Right ventricle myocardium superior (tissue), 1 donor: ENCODE measurements around the gene KRTAP5-6. TPM values are rescaled to one million over a fixed set of nuclear protein-coding genes. Genes with fewer than 3 reads are reported as not detected.
A peak's percentile ranks its signal among the peaks of the same experiment; 100 is the strongest.

Experiments
- ATAC-seq: fragments of 200-7000 bp; cut with Tn5 transposase; one replicate; pipeline ENCODE4 v1.9.1; 2020; ENCODE audit warnings: mild to moderate bottlenecking; ENCODE audit not compliant: poor library complexity
- DNase-seq: peaks from one replicate; pipeline ENCODE4 v3.0.0-alpha.2; 2020
- intact Hi-C: fragments of 100-400 bp; cut with DNase I; formaldehyde crosslinking; loops from one replicate; pipeline ENCODE4 v1.11.2; 2022
- long read RNA-seq: library from polyadenylated mRNA; unstranded; transcript quantifications from one replicate; pipeline ENCODE4 v2.0.0, GENCODE V29; 2021
- total RNA-seq: library from RNA; stranded (reverse); fragmentation: NEBNext Ultra II Directional; extraction: Animal tissue kit (Norgen Biotek cat#: 25700); gene quantifications from one replicate; pipeline ENCODE4 v1.2.1, GENCODE V29; 2021
- donor health status: DM: no; HTN: yes; CAD: no; lungs with severe emphysema.

KRTAP5-6 gene
- not detected for total RNA-seq
- long read RNA-seq, result 0 reads

DNA sequence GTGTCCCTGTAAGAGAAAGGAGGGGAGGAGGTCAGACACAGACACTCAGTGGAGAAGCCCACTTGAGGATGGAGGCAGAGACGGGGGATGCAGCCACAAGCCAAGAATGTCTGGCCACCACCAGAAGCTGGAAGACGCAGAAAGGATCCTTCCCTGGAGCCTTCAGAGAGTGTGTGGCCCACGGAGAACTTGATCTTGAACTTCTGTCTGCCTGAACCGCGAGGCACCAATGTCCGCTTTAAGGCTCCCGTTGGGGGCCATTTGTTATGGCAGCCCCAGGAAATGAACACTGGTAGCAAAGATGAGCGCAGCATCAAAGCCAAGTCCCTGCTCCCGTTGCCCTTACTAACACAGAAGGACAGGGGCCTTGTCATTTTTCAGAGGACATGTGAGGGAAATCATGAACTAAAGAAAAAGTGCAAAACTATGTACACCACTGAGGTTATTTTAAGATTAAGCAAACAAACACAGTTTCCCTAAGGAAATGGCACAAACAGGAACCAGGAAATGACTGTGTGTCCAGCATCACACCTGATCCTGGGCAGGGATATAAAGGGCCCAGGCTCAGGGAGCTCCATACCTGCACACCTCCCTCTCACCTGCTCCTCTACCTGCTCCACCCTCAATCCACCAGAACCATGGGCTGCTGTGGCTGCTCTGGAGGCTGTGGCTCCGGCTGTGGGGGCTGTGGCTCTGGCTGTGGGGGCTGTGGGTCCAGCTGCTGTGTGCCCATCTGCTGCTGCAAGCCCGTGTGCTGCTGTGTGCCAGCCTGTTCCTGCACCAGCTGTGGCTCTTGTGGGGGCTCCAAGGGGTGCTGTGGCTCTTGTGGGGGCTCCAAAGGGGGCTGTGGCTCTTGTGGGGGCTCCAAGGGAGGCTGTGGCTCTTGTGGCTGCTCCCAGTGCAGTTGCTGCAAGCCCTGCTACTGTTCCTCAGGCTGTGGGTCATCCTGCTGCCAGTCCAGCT, at the start of gene KRTAP5-6:
TSS of gene KRTAP5-6 (plus strand) at position 588 of the 963 bp plus-strand sequence. CDS start at position 639, 51 bp downstream.
- ATAC-seq (no peak), DNase-seq (no peak)
- intact Hi-C loops, result no loop called here

DNA sequence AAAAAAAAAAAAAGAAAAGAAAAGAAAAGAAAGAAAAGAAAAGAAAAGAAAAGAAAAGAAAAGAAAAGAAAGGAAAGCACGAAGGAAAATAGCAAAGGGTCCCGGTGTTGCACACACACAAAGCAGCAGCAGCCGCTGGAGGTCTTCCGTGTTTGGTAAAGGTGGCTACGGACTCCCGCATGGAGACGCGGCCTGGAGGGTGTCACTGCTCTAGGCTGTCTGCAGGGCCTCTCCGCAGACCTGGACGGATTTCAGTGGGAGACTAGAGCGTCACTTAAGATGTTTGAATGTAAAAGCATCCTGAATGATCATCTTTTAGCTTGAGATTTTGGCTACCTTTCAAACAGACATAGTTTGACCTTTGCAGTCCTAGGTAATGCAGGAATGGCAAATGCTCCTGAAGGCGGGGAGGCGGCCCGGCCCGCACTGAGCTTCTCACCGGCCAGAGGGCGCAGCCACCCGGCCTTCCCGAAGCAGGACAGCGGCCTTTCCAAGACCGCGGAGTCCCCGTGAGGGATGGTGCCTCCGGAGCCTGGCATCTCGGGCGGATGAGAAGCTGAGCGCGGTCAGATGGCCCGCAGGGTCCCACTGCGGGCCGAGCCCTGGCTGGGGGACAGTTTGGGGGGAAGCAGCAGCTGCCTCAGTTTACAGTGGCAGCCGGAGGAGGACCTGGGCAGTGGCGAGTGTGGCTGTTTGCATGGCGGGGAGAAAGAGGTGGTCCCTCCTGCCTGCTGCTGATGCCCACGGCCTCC, 48.9 kb upstream of the KRTAP5-6 start:
- intact Hi-C loops, result no loop called here
- DNase-seq (no peak), ATAC-seq (no peak)

DNA sequence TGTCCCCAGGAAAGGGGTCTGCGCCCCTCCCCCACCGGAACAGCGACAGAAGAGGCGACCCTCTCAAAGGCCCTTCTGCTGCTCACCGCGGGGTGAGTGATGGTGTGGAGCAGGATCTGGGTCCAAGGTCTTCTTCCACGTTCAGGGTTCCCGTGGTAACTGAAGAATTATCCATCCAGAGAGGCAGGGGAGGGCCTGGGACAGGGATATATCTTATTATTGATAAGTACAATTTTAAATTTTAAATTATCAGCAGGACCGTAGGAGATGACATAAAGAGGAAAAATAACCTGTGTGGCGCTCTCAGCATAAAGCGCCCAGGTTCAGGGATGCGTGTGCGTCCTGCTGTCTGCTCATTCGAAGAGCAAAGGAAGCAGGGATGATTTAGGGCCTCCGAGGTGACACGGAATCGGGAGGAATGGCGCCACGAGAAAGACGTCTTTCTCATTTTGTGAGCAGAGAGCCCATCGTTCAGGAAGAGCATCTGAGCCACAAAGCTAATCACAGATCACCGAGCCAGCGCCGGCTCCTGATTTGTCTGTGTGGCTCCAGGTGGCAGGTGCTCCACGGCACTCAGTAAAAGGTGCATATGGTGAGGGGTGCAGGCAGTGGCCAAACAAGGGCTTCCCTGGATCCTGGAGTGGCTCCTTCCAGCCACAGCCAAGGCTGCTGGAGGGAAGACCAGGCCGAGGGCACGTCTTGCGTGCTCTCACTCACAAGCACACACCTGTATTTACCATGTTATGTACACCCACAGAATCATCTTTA, 48.2 kb upstream of the KRTAP5-6 start:
- no peak for ATAC-seq
- intact Hi-C loops, result no loop called here
- DNase-seq, result no peak

DNA sequence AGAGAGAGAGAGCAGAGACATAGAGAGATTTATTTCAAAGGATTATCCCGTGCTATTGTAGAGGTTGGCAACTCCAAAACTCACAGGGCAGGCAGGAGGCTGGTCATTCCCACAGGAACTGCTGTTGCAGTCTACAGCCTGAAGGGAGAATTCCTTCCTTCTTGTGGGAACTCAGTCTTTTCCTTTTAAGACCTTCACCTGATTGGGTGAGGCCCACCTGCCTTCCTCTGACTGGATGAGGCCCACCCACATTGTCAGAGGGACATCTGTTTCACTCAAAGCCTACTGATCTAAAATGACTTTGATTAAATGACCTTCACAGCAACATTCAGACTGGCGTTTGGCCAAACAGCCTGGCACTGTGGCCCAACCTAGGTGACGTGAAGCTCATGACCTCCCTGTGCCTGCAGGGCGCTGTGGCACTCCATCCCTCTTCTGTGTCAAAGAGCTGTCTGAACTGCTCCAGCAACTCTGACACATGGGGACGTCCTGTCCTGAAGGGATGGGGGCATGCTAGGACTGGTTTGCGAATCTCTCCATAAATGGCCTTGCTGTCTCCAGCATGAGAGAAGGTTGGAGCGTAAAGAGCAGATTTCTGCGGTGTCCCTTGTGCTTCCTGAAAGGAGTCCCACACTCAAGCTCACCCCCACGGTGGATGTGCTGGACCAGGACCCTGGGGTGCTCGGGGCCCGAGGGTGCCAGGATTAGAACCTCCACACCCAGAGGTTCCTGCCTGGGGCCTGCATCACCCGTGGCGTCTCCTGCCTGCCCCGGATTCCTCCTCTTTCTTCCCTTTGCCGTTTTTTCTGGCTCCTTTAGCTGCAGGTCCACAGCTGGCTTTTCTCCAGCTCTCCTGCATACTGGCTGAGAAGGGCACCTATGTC, 46.7 kb upstream of the KRTAP5-6 start:
- DNase-seq (no peak), ATAC-seq (peak; percentile 10)
- intact Hi-C loops, result loop anchor here (5.0 kb wide), 2 partner anchors 42 to 502 kb away; no protein-coding TSS in a partner anchor

DNA sequence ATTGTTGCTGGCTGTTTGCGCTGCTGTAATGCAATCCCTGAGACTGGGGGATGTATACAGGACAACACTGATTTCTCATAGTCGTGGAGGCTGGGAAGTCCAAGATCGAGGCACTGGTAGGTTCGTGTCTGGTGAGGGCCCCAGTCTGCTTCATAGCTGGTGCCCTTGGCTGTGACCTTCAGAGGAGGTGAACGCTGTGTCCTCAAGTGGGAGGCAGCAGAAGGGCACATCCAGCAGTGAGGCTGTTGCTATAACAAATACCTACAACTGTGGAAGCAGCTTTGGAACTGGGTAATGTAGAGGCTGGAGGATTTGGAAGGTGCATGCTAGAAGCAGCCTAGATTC, 46.1 kb upstream of the KRTAP5-6 start:
- ATAC-seq (peak; percentile 13), DNase-seq (no peak)
- intact Hi-C loops, result loop anchor here (5.0 kb wide), 2 partner anchors 41 to 501 kb away; no protein-coding TSS in a partner anchor

DNA sequence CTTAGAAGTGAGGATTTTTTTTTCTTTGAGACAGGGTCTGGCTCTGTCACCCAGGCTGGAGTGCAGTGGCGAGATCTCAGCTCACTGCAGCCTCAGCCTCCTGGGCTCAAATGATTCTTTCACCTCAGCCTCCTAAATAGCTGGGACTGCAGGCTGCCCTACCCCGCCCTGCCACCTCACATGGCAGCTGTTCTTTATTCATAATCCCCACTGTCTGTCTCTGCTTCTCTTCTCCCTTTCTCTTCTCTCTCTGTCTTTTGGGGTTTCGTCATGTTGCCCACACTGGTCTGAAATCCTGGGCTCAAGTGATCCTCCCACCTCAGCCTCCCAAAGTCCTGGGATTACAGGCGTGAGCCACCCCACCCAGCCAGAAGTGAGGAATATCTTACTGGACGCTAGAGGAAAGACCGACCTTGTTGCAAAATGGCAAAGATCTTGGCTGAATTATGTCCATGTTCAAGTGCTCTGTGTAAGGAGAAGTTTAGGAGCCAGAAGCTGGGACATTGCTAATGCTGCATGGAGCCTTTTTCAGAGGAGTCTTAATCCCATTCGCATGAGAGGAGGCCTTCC, 45.5 kb upstream of the KRTAP5-6 start:
- intact Hi-C loops, result loop anchor here (5.0 kb wide), 2 partner anchors 41 to 501 kb away; no protein-coding TSS in a partner anchor
- DNase-seq, result no peak
- no peak for ATAC-seq

DNA sequence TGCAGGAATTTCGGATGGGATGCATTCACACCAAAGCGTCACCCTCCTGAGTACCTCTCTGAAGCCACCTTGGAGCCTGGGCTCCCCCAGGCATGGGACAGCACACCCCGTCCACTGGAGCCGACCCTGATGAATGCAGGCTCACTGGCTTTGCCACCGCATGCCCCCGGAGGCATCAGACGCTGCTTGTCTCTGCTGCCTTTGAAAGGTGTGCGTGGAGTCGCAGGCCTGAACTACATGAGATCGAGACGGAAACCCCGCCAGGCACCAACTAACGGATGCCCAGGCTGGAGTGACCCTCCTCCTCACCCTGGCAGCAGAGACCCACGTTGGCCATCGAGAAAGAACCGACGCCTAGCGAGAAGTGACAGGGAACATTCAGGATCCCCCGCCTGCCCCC, 45.0 kb upstream of the KRTAP5-6 start:
- ATAC-seq, result no peak
- DNase-seq, result no peak
- intact Hi-C loops, result loop anchor here (5.0 kb wide), 2 partner anchors 40 to 500 kb away; no protein-coding TSS in a partner anchor

GRCh38 chr11:1652442-1652770, 44.6 kb upstream of the KRTAP5-6 start:
- ATAC-seq (no peak), DNase-seq (no peak)
- intact Hi-C loops, result loop anchor here (5.0 kb wide), 2 partner anchors 40 to 500 kb away; no protein-coding TSS in a partner anchor

- intact Hi-C loops, result loop anchor here (5.0 kb wide), 2 partner anchors 39 to 499 kb away; no protein-coding TSS in a partner anchor
These were observed 44.0 kb upstream of the KRTAP5-6 start for GRCh38 chr11:1652771-1653540.

GRCh38 chr11:1653541-1654387, 43.2 kb upstream of the KRTAP5-6 start:
- DNase-seq, result no peak
- ATAC-seq, result no peak
- intact Hi-C loops, result loop anchor here (5.0 kb wide), 2 partner anchors 39 to 499 kb away; no protein-coding TSS in a partner anchor

More at GRCh38 chr11:1652771-1653540, 44.0 kb upstream of the KRTAP5-6 start:
- ATAC-seq (peak; percentile 88), DNase-seq (peak; percentile 85)

DNA sequence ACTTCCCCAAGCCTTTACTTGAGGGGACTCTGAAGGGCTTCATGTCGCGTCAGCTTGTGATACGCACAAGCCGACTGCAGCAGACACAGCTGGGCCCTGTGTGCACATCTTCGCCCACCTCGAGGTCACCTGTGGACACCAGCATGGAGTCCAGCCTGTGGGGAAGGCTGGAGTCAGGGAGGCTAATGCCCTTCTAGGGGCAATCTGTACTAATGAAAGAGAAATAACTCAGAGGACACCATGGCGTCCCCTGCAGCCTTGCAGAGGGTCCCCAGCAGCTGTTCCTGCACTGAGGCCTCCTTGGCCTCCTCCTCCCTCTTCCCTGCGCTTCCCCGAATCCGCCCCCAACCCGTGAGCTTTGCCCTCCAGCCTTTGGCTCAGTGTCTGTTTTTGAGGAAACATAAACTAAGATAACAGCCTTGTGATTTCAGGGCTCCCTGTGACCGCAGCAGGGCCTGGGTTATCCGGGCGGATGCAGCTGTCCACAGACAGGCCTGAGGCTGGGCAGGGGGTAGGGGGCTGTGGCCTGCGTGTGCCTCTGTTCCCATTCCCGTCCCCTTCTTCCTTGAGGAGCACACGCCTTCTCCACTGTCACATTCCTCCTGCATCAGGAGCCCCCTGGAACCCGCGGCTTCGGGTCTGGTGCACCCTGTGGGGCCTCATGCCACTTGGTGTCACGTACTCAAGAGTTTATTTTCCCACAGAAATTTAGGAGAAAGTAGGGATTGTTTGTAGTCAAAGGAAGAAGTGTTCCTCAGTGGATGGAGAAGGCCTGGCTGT, 42.4 kb upstream of the KRTAP5-6 start:
- intact Hi-C loops, result loop anchor here (5.0 kb wide), 2 partner anchors 38 to 498 kb away; no protein-coding TSS in a partner anchor
- DNase-seq (no peak), ATAC-seq (no peak)

- ATAC-seq (no peak), DNase-seq (no peak)
- intact Hi-C loops, result no loop called here
These were observed 41.6 kb upstream of the KRTAP5-6 start for GRCh38 chr11:1655168-1656060.

- ATAC-seq, result no peak
- intact Hi-C loops, result no loop called here
- no peak for DNase-seq
These were observed 40.9 kb upstream of the KRTAP5-6 start for GRCh38 chr11:1656061-1656441.

DNA sequence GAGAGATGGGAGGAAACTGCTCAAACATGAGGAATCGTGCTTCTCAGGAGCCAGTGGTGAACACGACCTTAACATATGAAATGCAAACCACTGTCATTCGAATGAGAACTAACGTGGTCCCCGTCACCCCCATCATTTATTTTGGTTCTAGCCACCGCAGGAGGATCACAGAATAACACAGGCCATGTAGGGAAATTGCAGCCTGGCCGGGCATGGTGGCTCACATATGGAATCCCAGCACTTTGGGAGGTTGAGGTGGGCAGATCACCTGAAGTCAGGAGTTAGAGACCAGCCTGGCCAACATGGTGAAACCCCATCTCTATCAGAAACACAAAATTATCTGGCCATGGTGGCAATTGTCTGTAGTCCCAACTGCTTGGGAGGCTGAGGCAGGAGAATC, 40.3 kb upstream of the KRTAP5-6 start:
- ATAC-seq (no peak), DNase-seq (no peak)
- intact Hi-C loops, result no loop called here
